ENCODE data around the gene PILRB. TPM values are rescaled to one million over a fixed set of nuclear protein-coding genes. Genes with fewer than 3 reads are reported as not detected.
A peak's percentile ranks its signal among the peaks of the same experiment; 100 is the strongest.
"Not testable (repeated sequence)": the region's sequence is repeated elsewhere in the genome, so short reads cannot be mapped to it uniquely, and the experiment has no call there.

The PILRB gene
- total and polyA plus RNA-seq, 7 donors, result 11.2 to 19.2 (median 13.4) TPM

GRCh38 chr7:100342765-100343164 lies 15.2 kb upstream of the PILRB start:
- intact Hi-C loops (cut with DNase I), result loop anchor here (10.0 kb wide), 3 partner anchors 68 to 128 kb away; partner anchors contain the start of gene PVRIG (in 1 of the 2)
- peaks cover 21% of the 10 kb centered on the region for H3K4me1 ChIP-seq
- no peak for DNase-seq

DNA sequence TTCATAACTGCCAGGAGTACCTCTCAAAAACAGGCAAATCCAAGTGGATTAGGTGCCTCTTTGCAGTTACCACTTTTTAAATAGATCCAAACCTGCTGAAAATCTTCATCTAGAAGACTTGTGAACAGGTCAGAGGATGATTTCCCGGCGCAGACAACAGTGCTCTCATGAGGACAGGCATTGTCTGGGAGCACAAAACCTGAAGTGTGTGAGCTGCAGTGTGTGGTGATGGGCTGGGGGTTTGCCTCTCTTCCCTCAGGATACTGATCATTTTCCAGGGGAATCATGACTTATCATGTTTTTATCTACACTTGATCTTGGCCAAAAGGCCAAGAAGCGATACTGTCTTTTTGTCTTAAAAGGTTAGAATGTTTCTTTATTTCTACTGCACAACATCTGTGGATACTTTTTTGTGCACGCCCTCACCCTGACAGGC lies 13.8 kb upstream of the PILRB start:
- 84 to 90% (median 87%) methylated on average over 3 of the region's 4 CpGs for WGBS, 3 donors
- H3K9me3 ChIP-seq; H3K27me3 ChIP-seq (ENCODE audit: insufficient read depth in 3 of 3, low read length in 2 of 3); H3K4me3 ChIP-seq; DNase-seq; ATAC-seq: not testable (repeated sequence)
- Histone ChIP-seq H3K4me1 (peaks cover 21% of the 10 kb centered on the region), H3K36me3 (ENCODE audit: insufficient read depth in 1 of 2, low read depth in 1 of 2) (peaks cover 0 to 74% of the 10 kb centered on the region in 2 donors), H3K27ac (peak overlapping the region; percentile 83)
- intact Hi-C loops (cut with DNase I), result loop anchor here (10.0 kb wide), 3 partner anchors 69 to 129 kb away; partner anchors contain the start of gene PVRIG (in 1 of the 2)

More at GRCh38 chr7:100342765-100343164, 15.2 kb upstream of the PILRB start:
- no peaks in the 10 kb centered on the region for H3K27me3 ChIP-seq (ENCODE audit: insufficient read depth in 3 of 3, low read length in 2 of 3)
- peak in 3 of 4 donors; percentile 19 to 45 (median 30) for ATAC-seq
- H3K9me3 ChIP-seq, result no peaks in the 10 kb centered on the region
- H3K36me3 ChIP-seq (ENCODE audit: insufficient read depth in 1 of 2, low read depth in 1 of 2), result peaks cover 0 to 74% of the 10 kb centered on the region in 2 donors
- TF ChIP-seq, protein P1, sequence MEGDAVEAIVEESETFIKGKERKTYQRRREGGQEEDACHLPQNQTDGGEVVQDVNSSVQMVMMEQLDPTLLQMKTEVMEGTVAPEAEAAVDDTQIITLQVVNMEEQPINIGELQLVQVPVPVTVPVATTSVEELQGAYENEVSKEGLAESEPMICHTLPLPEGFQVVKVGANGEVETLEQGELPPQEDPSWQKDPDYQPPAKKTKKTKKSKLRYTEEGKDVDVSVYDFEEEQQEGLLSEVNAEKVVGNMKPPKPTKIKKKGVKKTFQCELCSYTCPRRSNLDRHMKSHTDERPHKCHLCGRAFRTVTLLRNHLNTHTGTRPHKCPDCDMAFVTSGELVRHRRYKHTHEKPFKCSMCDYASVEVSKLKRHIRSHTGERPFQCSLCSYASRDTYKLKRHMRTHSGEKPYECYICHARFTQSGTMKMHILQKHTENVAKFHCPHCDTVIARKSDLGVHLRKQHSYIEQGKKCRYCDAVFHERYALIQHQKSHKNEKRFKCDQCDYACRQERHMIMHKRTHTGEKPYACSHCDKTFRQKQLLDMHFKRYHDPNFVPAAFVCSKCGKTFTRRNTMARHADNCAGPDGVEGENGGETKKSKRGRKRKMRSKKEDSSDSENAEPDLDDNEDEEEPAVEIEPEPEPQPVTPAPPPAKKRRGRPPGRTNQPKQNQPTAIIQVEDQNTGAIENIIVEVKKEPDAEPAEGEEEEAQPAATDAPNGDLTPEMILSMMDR (IDR thresholded peaks at IDR 0.05), result no peak
- 24 to 34% (median 31%) methylated on average over 6 of the region's 6 CpGs for WGBS, 3 donors
- H3K27ac ChIP-seq, result peak overlapping the region; percentile 83
- H3K4me3 ChIP-seq, result no peak overlapping the region

DNA sequence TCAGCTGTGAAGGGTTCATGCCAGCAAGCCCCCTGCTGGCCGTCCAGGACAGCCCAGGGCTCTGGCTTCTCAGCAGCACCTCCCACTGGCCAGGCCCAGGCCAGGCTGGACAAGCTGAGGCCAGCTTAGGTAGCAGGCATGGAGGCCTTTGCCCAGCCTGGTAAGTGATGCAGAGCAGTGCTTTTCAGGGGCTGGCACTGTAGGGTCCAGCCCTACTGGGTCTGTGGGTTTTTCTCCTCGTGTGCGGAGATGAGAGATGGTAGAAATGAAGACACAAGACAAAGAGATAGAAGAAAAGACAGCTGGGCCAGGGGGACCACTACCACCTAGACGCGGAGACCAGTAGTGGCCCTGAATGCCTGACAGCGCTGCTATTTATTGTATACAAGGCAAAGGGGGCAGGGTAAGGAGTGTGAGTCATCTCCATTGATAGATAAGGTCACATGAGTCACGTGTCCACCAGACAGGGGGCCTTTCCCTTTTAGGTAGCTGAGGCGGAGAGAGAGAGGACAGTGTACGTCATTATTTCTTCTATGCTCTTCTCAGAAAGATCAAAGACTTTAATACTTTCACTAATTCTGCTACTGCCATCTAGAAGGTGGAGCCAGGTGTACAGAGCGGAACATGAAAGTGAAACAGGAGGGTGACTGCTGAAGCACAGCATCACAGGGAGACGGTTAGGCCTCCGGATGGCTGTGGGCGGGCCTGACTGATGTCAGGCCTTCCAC lies 13.2 kb upstream of the PILRB start:
- peak in 1 of 2 donors; percentile 41 for DNase-seq
- Histone ChIP-seq H3K4me1 (peaks cover 21% of the 10 kb centered on the region), H3K27ac (peak overlapping the region; percentile 83), H3K36me3 (ENCODE audit: insufficient read depth in 1 of 2, low read depth in 1 of 2) (peaks cover 0 to 74% of the 10 kb centered on the region in 2 donors)
- 62 to 79% (median 64%) methylated on average over 9 of the region's 13 CpGs for WGBS, 3 donors
- H3K27me3 ChIP-seq (ENCODE audit: insufficient read depth in 3 of 3, low read length in 2 of 3); H3K4me3 ChIP-seq; H3K9me3 ChIP-seq: not testable (repeated sequence)
- TF ChIP-seq, protein P1 (IDR thresholded peaks at IDR 0.05), result peak; percentile 50
- intact Hi-C loops (cut with DNase I), result loop anchor here (10.0 kb wide), 3 partner anchors 70 to 130 kb away; partner anchors contain the start of gene PVRIG (in 1 of the 2)
- peak; percentile 80 to 89 (median 88) for ATAC-seq

DNA sequence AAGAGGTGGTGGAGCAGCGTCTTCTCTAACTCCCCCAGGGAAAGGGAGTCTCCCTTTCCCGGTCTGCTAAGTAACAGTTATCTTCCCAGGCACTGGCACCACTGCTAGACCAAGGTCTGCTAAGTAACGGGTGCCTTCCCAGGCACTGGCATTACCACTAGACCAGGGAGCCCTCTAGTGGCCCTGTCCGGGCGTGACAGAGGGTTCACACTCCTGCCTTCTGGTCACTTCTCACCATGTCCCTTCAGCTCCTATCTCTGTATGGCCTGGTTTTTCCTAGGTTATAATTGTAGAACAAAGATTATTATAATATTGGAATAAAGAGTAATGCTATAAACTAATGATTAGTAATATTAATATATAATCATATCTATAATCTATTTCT lies 12.6 kb upstream of the PILRB start:
- Histone ChIP-seq H3K4me1 (peaks cover 21% of the 10 kb centered on the region), H3K27ac (peak overlapping the region; percentile 83), H3K36me3 (ENCODE audit: insufficient read depth in 1 of 2, low read depth in 1 of 2) (peaks cover 0 to 78% of the 10 kb centered on the region in 2 donors)
- H3K9me3 ChIP-seq; H3K4me3 ChIP-seq; H3K27me3 ChIP-seq (ENCODE audit: insufficient read depth in 3 of 3, low read length in 2 of 3): not testable (repeated sequence)
- ATAC-seq (peak; percentile 58 to 80 (median 71)), DNase-seq (peak; percentile 84 to 90)
- TF ChIP-seq, protein P1 (IDR thresholded peaks at IDR 0.05), result peak; percentile 51
- intact Hi-C loops (cut with DNase I), result loop anchor here (10.0 kb wide), 3 partner anchors 70 to 130 kb away; partner anchors contain the start of gene PVRIG (in 1 of the 2)
- whole genome bisulfite sequencing, 3 donors, result 0% methylated on average over 1 to 3 of the region's 5 CpGs

DNA sequence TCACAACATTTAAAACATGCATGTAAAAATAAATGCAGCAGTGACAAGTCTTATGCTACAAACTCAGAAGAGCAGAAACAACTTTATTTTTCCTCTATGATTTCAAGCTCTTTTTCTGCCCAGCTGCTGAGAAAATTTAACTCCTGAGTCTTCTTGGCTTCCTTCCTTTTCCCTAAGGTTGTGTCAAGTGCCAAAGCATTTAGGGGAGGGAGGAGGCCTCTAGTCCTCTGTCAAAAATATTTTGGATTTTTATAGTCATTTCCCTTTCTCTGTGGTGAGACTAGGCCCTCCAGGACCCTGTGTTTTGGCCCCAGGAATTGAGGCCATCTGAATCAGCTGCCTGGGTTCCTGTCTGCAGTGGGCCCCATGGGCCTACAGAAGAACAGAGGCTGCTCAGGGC lies 11.0 kb upstream of the PILRB start:
- H3K27ac ChIP-seq, result no peak overlapping the region
- H3K4me1 ChIP-seq, result peaks cover 21% of the 10 kb centered on the region
- no peaks in the 10 kb centered on the region for H3K27me3 ChIP-seq (ENCODE audit: insufficient read depth in 3 of 3, low read length in 2 of 3)
- ATAC-seq (no peak), DNase-seq (no peak)
- intact Hi-C loops (cut with DNase I), result loop anchor here (2.0 to 10.0 kb wide), 4 partner anchors 60 to 132 kb away; partner anchors contain the start of gene PVRIG (in 1 of the 2)
- H3K9me3 ChIP-seq, result no peaks in the 10 kb centered on the region
- TF ChIP-seq, protein P1 (IDR thresholded peaks at IDR 0.05), result no peak
- no peak overlapping the region for H3K4me3 ChIP-seq
- H3K36me3 ChIP-seq (ENCODE audit: insufficient read depth in 1 of 2, low read depth in 1 of 2), result peaks cover 0 to 85% of the 10 kb centered on the region in 2 donors

All from psoas muscle (tissue), 8 donors.